Measurements from ENCODE around the gene POU2F3.

GRCh38 chr11:120203626-120204025, 36.3 kb upstream of the POU2F3 start:
- TF ChIP-seq CTCF (optimal IDR thresholded peaks at IDR 0.05 in 1 of 3, IDR thresholded peaks at IDR 0.05 in 1 of 3, conservative IDR thresholded peaks at IDR 0.05 in 1 of 3; ENCODE audit: extremely low read depth in 1 of 3, insufficient read depth in 2 of 3, low read length in 3 of 3) (no peak), EZH2 (IDR thresholded peaks at IDR 0.05; ENCODE audit: low read length) (no peak)

Measured in keratinocyte (primary cell).